ENCODE results near the gene ZNHIT6.
"Not testable (repeated sequence)": the region's sequence is repeated elsewhere in the genome, so short reads cannot be mapped to it uniquely, and the experiment has no call there.

The ZNHIT6 gene

GRCh38 chr1:85707990-85708828 lies at the start of gene ZNHIT6:
ZNHIT6 (minus strand) TSS chr1:85708433; CDS start chr1:85708284, 149 bp downstream.
- DNase-seq (ENCODE audit: low spot score), result peak; percentile 91

GRCh38 chr1:85756864-85757263 lies 48.6 kb upstream of the ZNHIT6 start:
- DNase-seq (ENCODE audit: low spot score), result no peak

GRCh38 chr1:85748120-85748519 lies 39.9 kb upstream of the ZNHIT6 start:
- no peak for DNase-seq (ENCODE audit: low spot score)

GRCh38 chr1:85746777-85747176 lies 38.5 kb upstream of the ZNHIT6 start:
- DNase-seq (ENCODE audit: low spot score), result no peak

GRCh38 chr1:85743814-85744213 lies 35.6 kb upstream of the ZNHIT6 start:
- no peak for DNase-seq (ENCODE audit: low spot score)

- DNase-seq (ENCODE audit: low spot score), result no peak
Measured at GRCh38 chr1:85734931-85735330, 26.7 kb upstream of the ZNHIT6 start.

GRCh38 chr1:85718678-85719340 lies 10.6 kb upstream of the ZNHIT6 start:
- DNase-seq (ENCODE audit: low spot score), result no peak

GRCh38 chr1:85714418-85715114 lies 6.3 kb upstream of the ZNHIT6 start:
- not testable (repeated sequence) for DNase-seq (ENCODE audit: low spot score)

- no peak for DNase-seq (ENCODE audit: low spot score)
Measured at GRCh38 chr1:85708829-85709227, 595 bp upstream of the ZNHIT6 start.

- DNase-seq (ENCODE audit: low spot score), result no peak
Measured at GRCh38 chr1:85707267-85707989, 805 bp downstream of the ZNHIT6 start.

GRCh38 chr1:85705940-85706339 lies 2.3 kb downstream of the ZNHIT6 start:
- DNase-seq (ENCODE audit: low spot score), result no peak

- no peak for DNase-seq (ENCODE audit: low spot score)
Measured at GRCh38 chr1:85700422-85700821, 7.8 kb downstream of the ZNHIT6 start.

- no peak for DNase-seq (ENCODE audit: low spot score)
Measured at GRCh38 chr1:85697895-85698294, 10.3 kb downstream of the ZNHIT6 start.

GRCh38 chr1:85692730-85693314 lies 15.4 kb downstream of the ZNHIT6 start:
- DNase-seq (ENCODE audit: low spot score), result no peak

- no peak for DNase-seq (ENCODE audit: low spot score)
Measured at GRCh38 chr1:85689775-85690404, 18.3 kb downstream of the ZNHIT6 start.

GRCh38 chr1:85683292-85684025 lies 24.8 kb downstream of the ZNHIT6 start:
- DNase-seq (ENCODE audit: low spot score), result no peak

- no peak for DNase-seq (ENCODE audit: low spot score)
Measured at GRCh38 chr1:85681087-85681486, 27.1 kb downstream of the ZNHIT6 start.

GRCh38 chr1:85678193-85678592 lies 30.0 kb downstream of the ZNHIT6 start:
- no peak for DNase-seq (ENCODE audit: low spot score)

GRCh38 chr1:85677656-85678055 lies 30.6 kb downstream of the ZNHIT6 start:
- DNase-seq (ENCODE audit: low spot score), result no peak

GRCh38 chr1:85672031-85672660 lies 36.1 kb downstream of the ZNHIT6 start:
- DNase-seq (ENCODE audit: low spot score), result no peak

Measured in CD4-positive, alpha-beta T cell treated with Interleukin-6 at 100 ng/mL for 8 hours (primary cell).